GM18520 (cell line): Measurements from ENCODE around the gene JADE2.
"Not testable (repeated sequence)": the region's sequence is repeated elsewhere in the genome, so short reads cannot be mapped to it uniquely, and the experiment has no call there.

Source experiments
- ATAC-seq: cut with Tn5 transposase; IDR thresholded peaks from one replicate; pipeline ENCODE4 v1.9.1; 2021; ENCODE audit not compliant: unreplicated experiment

The JADE2 gene

GRCh38 chr5:134550271-134551214 is 25.1 kb downstream of the JADE2 start:
- ATAC-seq, result no peak

DNA sequence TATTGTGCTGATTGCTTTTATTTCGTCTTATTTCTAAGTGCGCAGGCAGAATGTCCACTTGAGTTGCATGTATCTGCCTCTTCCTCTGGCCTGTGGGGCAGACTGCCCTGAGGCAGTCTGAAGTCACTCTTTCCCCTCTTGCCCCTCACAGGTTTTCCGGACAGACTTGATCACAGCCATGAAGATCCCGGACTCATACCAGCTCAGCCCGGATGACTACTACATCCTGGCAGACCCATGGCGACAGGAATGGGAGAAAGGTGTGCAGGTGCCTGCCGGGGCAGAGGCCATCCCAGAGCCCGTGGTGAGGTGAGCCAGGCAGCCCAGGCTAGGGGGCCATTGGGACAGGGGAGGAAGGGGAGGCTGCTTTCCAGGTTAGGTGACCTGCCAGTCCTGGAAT is 26.4 kb downstream of the JADE2 start:
- ATAC-seq, result no peak

DNA sequence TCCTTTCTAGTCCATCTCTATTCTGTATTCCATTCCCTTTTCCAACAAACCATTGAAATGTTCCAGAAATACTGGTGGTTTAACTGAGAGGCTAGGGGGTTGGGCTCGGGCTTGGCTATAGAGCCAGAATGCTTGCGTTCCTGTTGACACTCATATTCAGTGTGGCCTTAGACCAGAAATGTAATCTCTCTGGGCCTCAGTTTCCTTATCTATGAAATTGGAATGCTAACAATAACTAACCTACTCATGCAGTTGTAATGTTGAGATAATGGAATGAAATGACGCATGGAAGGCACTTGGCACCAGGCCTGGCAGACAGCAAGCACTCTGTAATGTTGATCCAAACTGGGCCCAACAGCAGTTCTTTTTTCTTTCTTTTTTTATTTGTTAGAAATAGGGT is 26.8 kb downstream of the JADE2 start:
- ATAC-seq, result no peak

DNA sequence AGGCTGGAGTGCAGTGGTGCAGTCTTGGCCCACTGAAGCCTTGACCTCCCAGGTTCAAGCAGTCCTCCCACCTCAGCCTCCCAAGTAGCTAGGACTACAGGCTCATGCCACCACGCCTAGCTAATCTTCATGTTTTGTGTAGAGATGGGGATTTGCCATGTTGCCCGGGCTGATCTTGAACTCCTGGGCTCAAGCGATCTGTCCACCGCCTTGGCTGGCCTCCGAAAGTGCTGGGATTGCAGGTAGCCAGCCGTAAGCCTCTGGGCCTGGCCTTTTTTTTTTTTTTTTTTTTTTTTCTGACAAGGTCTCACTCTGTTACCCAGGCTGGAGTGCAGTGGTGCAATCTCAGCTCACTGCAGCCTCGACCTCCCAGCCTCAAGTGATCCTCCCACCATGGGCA is 27.2 kb downstream of the JADE2 start:
- ATAC-seq, result not testable (repeated sequence)

DNA sequence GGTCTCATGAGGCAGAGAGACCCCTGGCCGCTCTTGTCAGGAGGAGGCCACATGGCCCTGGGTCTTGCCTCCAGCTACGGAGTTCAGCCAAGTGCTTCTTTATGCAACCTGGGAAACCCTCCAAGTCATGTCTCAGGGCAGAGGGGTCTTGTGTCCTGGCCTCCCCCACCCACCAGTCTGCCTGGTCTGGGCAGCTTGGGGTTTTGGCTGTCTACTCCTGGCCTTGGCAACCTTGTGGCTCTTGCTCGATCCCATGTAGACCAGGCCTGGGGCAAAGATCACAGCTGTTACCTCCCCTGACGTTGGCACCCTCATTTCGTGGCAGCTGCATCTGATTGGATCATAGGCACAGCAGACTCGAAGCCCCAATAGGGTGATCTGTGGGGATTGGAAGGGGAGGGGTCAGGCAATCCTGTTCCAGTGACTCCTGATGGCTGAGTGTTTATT is 28.4 kb downstream of the JADE2 start:
- ATAC-seq, result no peak

DNA sequence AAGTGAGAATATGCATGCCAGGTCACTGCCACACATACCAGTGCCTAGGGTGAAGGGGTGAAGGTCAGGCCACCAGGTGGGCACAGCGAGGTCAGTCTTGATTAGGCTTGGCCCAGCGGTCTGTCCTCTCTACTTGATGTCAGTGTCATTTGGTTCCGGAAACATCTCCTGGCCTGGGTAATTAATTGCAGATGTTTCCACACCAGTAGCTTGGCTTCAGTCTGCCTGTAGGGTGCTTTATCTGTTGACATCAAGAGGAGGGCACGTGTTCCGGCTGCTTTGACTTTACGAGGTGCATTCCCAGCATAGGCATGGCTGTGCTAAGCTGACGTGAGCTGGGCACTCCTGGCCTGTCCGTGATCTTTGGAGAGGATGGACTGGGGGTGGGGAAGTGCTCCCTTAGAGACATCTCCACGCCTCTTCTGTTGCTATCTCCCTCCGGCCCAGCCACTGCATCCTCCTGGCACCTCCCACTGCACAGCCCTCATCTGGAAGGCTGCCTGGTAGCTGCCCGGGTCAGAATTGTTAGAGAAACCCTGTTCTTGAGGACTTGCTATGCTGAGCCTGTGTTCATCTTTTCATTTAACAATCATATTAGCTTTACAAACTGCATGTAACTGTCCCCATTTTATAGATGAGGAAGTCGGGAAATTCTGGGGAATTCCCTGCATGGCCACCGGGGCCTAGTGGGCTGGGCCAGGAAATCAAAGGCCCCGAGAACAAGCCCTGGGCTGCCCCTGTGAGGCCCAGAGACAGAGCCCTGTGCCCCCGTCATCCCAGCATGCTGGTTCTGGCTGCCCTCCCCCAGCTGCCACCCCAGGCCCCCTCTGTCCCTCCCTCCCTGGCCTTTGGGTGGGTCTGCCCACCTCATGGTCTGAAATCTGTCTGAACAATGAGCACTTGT is 29.1 kb downstream of the JADE2 start:
- peak; percentile 37 for ATAC-seq

DNA sequence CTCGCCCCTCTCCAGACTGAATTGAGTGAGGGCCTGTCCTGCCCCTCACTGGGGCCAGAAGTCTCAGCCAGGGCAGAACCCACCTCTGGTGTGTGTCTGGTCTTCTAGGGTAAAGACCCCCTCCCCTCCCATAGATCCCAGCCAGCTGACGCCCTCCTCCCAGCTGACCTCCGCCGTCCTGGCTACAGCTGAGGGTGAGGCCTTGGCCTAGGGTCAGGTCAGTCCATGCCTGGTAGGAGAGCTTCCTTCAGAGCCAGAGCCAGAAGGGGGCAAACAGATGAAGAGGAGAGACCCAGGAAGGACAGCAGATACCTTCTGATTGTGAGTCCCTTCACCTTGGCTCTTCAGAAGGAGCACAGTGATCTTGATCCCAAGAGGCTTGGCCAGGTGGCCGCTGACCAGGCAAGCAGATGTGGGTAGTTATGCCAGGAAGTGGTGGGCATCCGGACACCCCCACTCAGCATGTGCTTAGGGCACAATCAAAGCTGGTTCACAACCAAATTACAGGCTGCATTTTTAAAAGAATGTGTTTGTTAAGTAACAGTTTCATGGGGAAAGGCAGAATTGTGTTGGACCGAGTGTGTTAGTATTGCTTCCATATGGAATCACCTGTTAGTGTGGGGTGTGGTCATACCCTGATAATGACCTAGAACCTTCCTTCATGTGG is 29.9 kb downstream of the JADE2 start:
- no peak for ATAC-seq

DNA sequence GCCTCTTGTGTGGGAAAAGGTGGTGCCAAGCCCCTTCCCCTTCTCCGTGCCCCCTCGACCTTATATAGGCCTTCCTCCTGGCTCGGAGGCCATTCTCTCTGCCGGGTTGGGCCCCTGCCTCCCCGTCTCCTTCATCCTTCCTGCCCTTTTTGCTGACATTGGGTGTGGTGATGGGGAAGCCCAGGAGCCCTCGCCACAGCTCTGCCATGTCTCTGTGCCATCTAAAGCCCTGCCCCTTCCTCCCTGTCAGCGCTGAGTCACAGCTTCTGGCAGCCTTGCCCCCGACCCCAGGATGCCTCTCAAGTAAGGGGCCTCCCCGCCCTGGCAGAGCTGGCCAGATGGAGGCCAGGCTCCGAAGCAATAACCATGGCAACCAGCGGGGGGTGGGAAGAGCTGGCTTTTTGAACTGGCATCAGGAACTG is 30.4 kb downstream of the JADE2 start:
- peak; percentile 41 for ATAC-seq

DNA sequence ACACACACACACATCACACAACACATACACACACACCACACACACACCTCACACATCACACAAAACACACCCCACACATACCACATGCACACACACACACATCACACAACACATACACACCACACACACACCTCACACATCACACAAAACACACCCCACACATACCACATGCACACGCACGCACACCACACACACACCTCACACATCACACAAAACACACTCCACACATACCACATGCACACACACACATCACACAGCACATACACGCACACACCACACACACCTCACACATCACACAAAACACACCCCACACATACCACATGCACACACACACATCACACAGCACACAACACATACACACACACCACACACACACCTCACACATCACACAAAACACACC is 31.1 kb downstream of the JADE2 start:
- not testable (repeated sequence) for ATAC-seq

GRCh38 chr5:134556994-134557393 is 31.5 kb downstream of the JADE2 start:
- ATAC-seq, result no peak

GRCh38 chr5:134559672-134560071 is 34.2 kb downstream of the JADE2 start:
- ATAC-seq, result no peak

- ATAC-seq, result no peak
Observed at GRCh38 chr5:134560698-134561097, 35.2 kb downstream of the JADE2 start.

DNA sequence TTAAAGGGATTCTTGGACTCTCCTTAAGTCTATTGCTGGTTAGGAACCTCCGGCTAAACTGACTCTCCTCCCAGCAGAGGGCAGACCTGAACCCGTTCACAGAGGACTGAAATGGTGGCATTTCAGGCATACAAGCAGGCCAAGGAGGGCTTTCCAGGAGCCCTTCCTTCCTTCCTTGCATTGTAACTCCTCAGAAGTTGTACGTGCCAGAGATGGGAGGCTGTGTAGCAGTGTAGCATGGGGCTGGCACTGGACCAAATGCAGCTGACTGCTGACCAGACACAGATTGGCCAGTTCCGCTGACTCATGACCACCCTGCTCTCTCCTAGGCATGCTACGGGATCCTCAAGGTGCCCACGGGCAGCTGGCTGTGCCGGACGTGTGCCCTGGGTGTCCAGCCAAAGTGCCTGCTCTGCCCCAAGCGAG is 36.4 kb downstream of the JADE2 start:
- ATAC-seq, result no peak

DNA sequence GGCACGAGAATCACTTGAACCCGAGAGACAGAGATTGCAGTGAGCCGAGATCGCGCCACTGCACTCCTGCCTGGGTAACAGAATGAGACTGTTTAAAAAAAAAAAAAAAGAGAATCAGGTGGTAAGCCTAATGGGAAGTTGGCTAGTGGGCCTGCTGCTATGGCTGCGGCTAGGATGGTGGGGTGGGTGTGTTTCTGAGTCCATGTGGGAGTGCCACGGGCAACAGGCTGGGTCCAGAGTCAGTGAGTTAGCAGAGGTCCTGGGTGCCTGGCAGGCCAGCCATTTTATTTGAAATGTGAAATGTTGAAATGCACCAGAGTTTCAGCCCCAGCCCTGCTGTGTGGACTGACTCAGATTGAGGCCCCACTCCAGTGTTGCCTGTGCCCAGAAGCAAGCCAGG is 37.8 kb downstream of the JADE2 start:
- ATAC-seq, result no peak

- ATAC-seq, result no peak
Observed at GRCh38 chr5:134563962-134564361, 38.5 kb downstream of the JADE2 start.

DNA sequence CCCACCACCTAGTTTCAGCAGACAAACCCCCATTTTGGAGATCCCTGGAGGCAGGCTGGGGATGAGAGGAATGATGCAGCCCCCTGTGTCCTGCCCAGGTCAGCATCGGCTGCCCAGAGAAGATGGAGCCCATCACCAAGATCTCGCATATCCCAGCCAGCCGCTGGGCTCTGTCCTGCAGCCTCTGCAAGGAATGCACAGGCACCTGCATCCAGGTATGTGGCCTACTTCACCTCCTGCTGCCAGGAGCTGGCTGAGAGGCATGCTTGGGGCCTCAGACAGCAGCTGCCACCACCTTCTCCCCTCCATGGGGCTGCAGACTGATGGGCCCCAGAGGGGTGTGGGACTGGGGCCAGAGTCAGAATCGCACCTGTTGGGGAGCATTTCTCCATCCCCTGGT is 38.9 kb downstream of the JADE2 start:
- no peak for ATAC-seq

GRCh38 chr5:134565791-134566740 is 40.6 kb downstream of the JADE2 start:
- no peak for ATAC-seq

GRCh38 chr5:134566741-134567221 is 41.3 kb downstream of the JADE2 start:
- no peak for ATAC-seq

GRCh38 chr5:134567641-134568336 is 42.3 kb downstream of the JADE2 start:
- ATAC-seq, result no peak
